CD4-positive, alpha-beta T cell (primary cell): ENCODE results near the gene MED27. TPM values are rescaled to one million over a fixed set of nuclear protein-coding genes. Genes with fewer than 3 reads are reported as not detected.

Experiments
- ATAC-seq: fragments of 200-7000 bp; cut with Tn5 transposase; one replicate; pipeline ENCODE4 v1.10.0; 2022; ENCODE audit warnings: mild to moderate bottlenecking; ENCODE audit not compliant: poor library complexity
- CTCF ChIA-PET: fragments of 350-600 bp; sonication (Branson Sonifier 250); formaldehyde crosslinking; loops from one replicate; lab custom pipeline; 2021; ENCODE audit warnings: antibody characterized with exemption, inconsistent platforms; lab: Charles Lee
- POLR2A ChIA-PET: fragments of 350-600 bp; sonication (Branson Sonifier 250); formaldehyde crosslinking; loops from one replicate; lab custom pipeline; 2021; ENCODE audit warnings: antibody characterized with exemption, inconsistent platforms; lab: Charles Lee
- DNase-seq, 14 experiments: peaks; one replicate each; pipeline ENCODE4 v3.0.0-alpha.2; 2013 to 2020; ENCODE audit warnings: mixed read lengths in 2 of 14
- H3K27ac ChIP-seq, 2 donors: one replicate each; pipeline versions ENCODE4 v1.5.1 to v1.7.0; 2013; ENCODE audit warnings: low read length in 2 of 2, low read depth in 1 of 2, mild to moderate bottlenecking in 1 of 2
- H3K27me3 ChIP-seq, 2 experiments: 1 replicate in 1 of 2; 2 replicates in 1 of 2; pipeline versions ENCODE4 v1.6.1 to v1.7.0; 2013; ENCODE audit warnings: low read length in 2 of 2, control low read depth in 1 of 2, mild to moderate bottlenecking in 1 of 2, moderate library complexity in 1 of 2; ENCODE audit not compliant: insufficient read depth in 2 of 2, control insufficient read depth in 1 of 2
- H3K36me3 ChIP-seq: one replicate; pipeline ENCODE4 v1.6.1; 2013; ENCODE audit warnings: low read length, control low read depth; ENCODE audit not compliant: insufficient read depth
- H3K4me1 ChIP-seq: one replicate; pipeline ENCODE4 v1.6.1; 2013; ENCODE audit warnings: low read length, control low read depth; ENCODE audit not compliant: insufficient read depth
- H3K4me3 ChIP-seq: one replicate; pipeline ENCODE4 v1.5.1; 2013; ENCODE audit warnings: mild to moderate bottlenecking, low read length, moderate library complexity
- H3K9me3 ChIP-seq, 2 experiments: 1 replicate in 1 of 2; 2 replicates in 1 of 2; pipeline versions ENCODE4 v1.6.1 to v1.7.0; 2013; ENCODE audit warnings: low read length in 2 of 2, mild to moderate bottlenecking in 2 of 2, control low read depth in 1 of 2, moderate library complexity in 1 of 2; ENCODE audit not compliant: control insufficient read depth in 1 of 2, insufficient read depth in 1 of 2
- H3K27ac Mint-ChIP-seq: one replicate; pipeline ENCODE4 v1.8.0; 2020; ENCODE audit warnings: mixed read lengths
- H3K27me3 Mint-ChIP-seq: one replicate; pipeline ENCODE4 v1.8.0; 2021; ENCODE audit warnings: mixed read lengths
- H3K36me3 Mint-ChIP-seq: one replicate; pipeline ENCODE4 v1.8.0; 2021; ENCODE audit warnings: low read depth, mixed read lengths
- H3K4me1 Mint-ChIP-seq: one replicate; pipeline ENCODE4 v1.8.0; 2021; ENCODE audit warnings: low read depth, mixed read lengths
- H3K4me3 Mint-ChIP-seq: one replicate; pipeline ENCODE4 v1.8.0; 2020; ENCODE audit warnings: mild to moderate bottlenecking, mixed read lengths
- H3K9me3 Mint-ChIP-seq: one replicate; pipeline ENCODE4 v1.8.0; 2020; ENCODE audit warnings: mixed read lengths
- CTCF ChIP-seq: fragments of 200-600 bp; IDR thresholded peaks from one replicate; pipeline ENCODE4 v1.8.0; 2022; ENCODE audit warnings: antibody characterized with exemption, mild to moderate bottlenecking
- intact Hi-C, 2 experiments: fragments of 100-400 bp; cut with DNase I in 1 of 2; cut with micrococcal nuclease in 1 of 2; formaldehyde crosslinking; loops; one replicate each; pipeline versions ENCODE4 v1.15.1 to v1.9.0; 2023 to 2025; cut with DNase I, micrococcal nuclease
- total RNA-seq, 174 experiments: library from RNA in 2 of 174; stranded (reverse) in 2 of 174; gene quantifications; one replicate each; pipeline ENCODE4 v1.2.3 and lab custom pipeline; 2021 to 2026

Gene MED27
- total RNA-seq, 2 experiments from 2014 or later: 15.0 to 17.4 TPM

- H3K4me1 ChIP-seq: no peaks in the 10 kb centered on the region
These were observed 251.8 kb downstream of the MED27 start for GRCh38 chr9:131827821-131828369.

DNA sequence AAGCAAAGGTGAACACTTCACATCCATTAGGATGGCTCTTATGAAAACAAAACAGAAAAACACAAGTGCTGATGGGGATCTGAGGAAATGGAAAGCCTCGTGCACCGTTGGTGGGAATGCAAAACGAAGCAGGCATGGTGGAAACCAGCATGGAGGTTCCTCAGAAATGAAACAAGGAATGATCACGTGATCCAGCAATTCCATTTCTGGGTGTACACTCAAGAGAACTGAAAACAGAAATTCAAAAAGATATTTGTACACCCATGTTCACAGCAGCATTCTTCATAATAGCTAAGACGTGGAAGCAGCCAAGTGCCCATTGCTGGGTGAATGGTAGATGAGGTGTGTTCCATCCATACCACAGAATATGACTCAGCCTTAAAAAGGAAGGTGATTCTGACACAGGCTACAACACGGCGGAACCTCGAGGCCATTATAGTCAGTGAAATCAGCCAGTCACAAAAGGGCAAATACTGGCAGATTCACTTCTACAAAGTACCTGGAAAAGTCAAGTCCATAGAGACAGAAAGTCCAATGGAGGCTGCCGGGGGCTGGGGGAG, 252.6 kb downstream of the MED27 start:
- ATAC-seq (no peak), DNase-seq (no peak)
- peaks cover 28% of the 10 kb centered on the region for H3K27me3 Mint-ChIP-seq
- H3K4me3 Mint-ChIP-seq: no peak overlapping the region
- Histone ChIP-seq H3K27ac (no peak overlapping the region), H3K4me1 (no peaks in the 10 kb centered on the region), H3K36me3 (no peaks in the 10 kb centered on the region), H3K9me3 (no peaks in the 10 kb centered on the region), H3K27me3 (peaks cover 4 to 16% of the 10 kb centered on the region in 2 experiments), H3K4me3 (no peak overlapping the region)
- intact Hi-C loops: no loop called here
- no peaks in the 10 kb centered on the region for H3K36me3 Mint-ChIP-seq
- no peaks in the 10 kb centered on the region for H3K4me1 Mint-ChIP-seq
- ChIA-PET POLR2A (no interaction called here), CTCF (no interaction called here)
- H3K9me3 Mint-ChIP-seq: no peaks in the 10 kb centered on the region
- no peak overlapping the region for H3K27ac Mint-ChIP-seq
- no peak for TF ChIP-seq CTCF

More at GRCh38 chr9:131827821-131828369, 251.8 kb downstream of the MED27 start:
- Histone ChIP-seq H3K9me3 (no peaks in the 10 kb centered on the region), H3K27me3 (peaks cover 4 to 17% of the 10 kb centered on the region in 2 experiments), H3K4me3 (no peak overlapping the region), H3K27ac (no peak overlapping the region), H3K36me3 (no peaks in the 10 kb centered on the region)
- intact Hi-C loops: no loop called here
- H3K9me3 Mint-ChIP-seq: no peaks in the 10 kb centered on the region
- H3K36me3 Mint-ChIP-seq: no peaks in the 10 kb centered on the region
- CTCF ChIA-PET: no interaction called here
- no peak for DNase-seq
- no peak for ATAC-seq
- POLR2A ChIA-PET: no interaction called here
- H3K4me1 Mint-ChIP-seq: peaks cover 6% of the 10 kb centered on the region
- no peak overlapping the region for H3K27ac Mint-ChIP-seq
- H3K4me3 Mint-ChIP-seq: no peak overlapping the region
- peaks cover 28% of the 10 kb centered on the region for H3K27me3 Mint-ChIP-seq
- no peak for TF ChIP-seq CTCF

DNA sequence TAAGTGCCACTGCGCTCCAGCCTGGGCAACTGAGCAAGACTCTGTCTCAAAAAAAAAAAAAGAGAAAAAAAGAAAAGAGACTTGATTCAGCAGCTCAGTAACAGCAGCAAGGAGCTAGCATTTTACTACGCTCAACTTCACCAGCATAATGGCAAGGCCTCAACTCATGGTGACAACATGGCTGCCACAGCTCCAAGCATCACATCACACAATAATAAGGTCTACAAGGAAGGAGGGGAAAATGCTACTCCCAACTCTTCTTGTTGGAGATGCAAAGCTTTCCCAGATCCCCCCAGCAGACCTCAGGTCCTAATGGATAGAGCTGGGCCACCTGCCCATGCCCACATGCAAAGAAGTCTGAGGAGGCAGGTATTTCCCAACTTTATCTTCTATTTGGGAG, 253.6 kb downstream of the MED27 start:
- Mint-ChIP-seq H3K27me3 (peaks cover 32% of the 10 kb centered on the region), H3K27ac (no peak overlapping the region), H3K4me3 (no peak overlapping the region), H3K36me3 (no peaks in the 10 kb centered on the region), H3K9me3 (no peaks in the 10 kb centered on the region), H3K4me1 (no peaks in the 10 kb centered on the region)
- DNase-seq (no peak), ATAC-seq (no peak)
- no peaks in the 10 kb centered on the region for H3K36me3 ChIP-seq
- ChIA-PET POLR2A (no interaction called here), CTCF (no interaction called here)
- H3K27me3 ChIP-seq: peaks cover 5 to 14% of the 10 kb centered on the region in 2 experiments
- intact Hi-C loops: no loop called here
- H3K4me3 ChIP-seq: no peak overlapping the region
- no peak overlapping the region for H3K27ac ChIP-seq
- no peaks in the 10 kb centered on the region for H3K4me1 ChIP-seq
- H3K9me3 ChIP-seq: no peaks in the 10 kb centered on the region
- TF ChIP-seq CTCF: no peak
